OCI-LY3 (cell line): ENCODE measurements around the gene MTA1.

Source experiments
- H2AFZ ChIP-seq: fragments of 200-600, 300-600 bp; shearing (Covaris generic); 2 replicates; pipeline ENCODE4 v1.6.0; 2014; ENCODE audit warnings: antibody characterized with exemption, low read depth, low read length
- H3K27ac ChIP-seq: fragments of 200-600, 300-600 bp; sonication (generic); 2 replicates; pipeline ENCODE4 v1.5.1; 2014; ENCODE audit warnings: mild to moderate bottlenecking, low read length, moderate library complexity, mixed read lengths
- H3K27me3 ChIP-seq: fragments of 200-600, 300-600 bp; sonication (generic); 2 replicates; pipeline ENCODE4 v1.6.1; 2014; ENCODE audit warnings: low read depth, low read length, mixed read lengths
- H3K36me3 ChIP-seq: fragments of 200-600, 300-600 bp; sonication (generic); replicated peaks from 2 replicates; pipeline ENCODE3; 2014; ENCODE audit warnings: low read depth, low read length, mixed read lengths
- H3K4me1 ChIP-seq: fragments of 300-600, 200-600 bp; sonication (generic); 2 replicates; pipeline ENCODE4 v1.6.1; 2014; ENCODE audit warnings: low read length, mixed read lengths
- H3K4me2 ChIP-seq: fragments of 200-600, 300-600 bp; sonication (generic); 2 replicates; pipeline ENCODE4 v1.6.1; 2014; ENCODE audit warnings: low read length, mixed read lengths
- H3K4me3 ChIP-seq: fragments of 300-600, 200-600 bp; sonication (generic); 2 replicates; pipeline ENCODE4 v1.5.1; 2014; ENCODE audit warnings: antibody characterized with exemption, mild to moderate bottlenecking, low read length, moderate library complexity
- H3K79me2 ChIP-seq: fragments of 300-600, 200-600 bp; shearing (Covaris generic); 2 replicates; pipeline ENCODE4 v1.6.1; 2014; ENCODE audit warnings: mild to moderate bottlenecking, low read length, mixed read lengths
- H3K9ac ChIP-seq: fragments of 300-600, 200-600 bp; shearing (Covaris generic); 2 replicates; pipeline ENCODE4 v1.6.0; 2014; ENCODE audit warnings: mild to moderate bottlenecking, low read length, moderate library complexity
- H3K9me3 ChIP-seq: fragments of 200-600, 300-600 bp; shearing (Covaris generic); 2 replicates; pipeline ENCODE4 v1.6.1; 2014; ENCODE audit warnings: low read length, mixed read lengths; ENCODE audit not compliant: insufficient read depth
- H4K20me1 ChIP-seq: fragments of 200-600, 300-600 bp; sonication (generic); 2 replicates; pipeline ENCODE4 v1.6.1; 2016; ENCODE audit warnings: low read length, mixed read lengths; ENCODE audit not compliant: insufficient read depth
- CTCF ChIP-seq: fragments of 200-600, 300-600 bp; sonication (generic); IDR thresholded peaks from 2 replicates; pipeline ENCODE4 v1.5.1; 2014; ENCODE audit warnings: antibody characterized with exemption, low read length, low read depth
- EZH2phosphoT487 ChIP-seq: fragments of 200-600 bp; shearing (Covaris generic); IDR thresholded peaks from 2 replicates; pipeline ENCODE4 v1.6.1; 2018; ENCODE audit warnings: antibody characterized with exemption, mixed run types, low read depth

Gene MTA1

GRCh38 chr14:105392131-105393090 lies 27.2 kb upstream of the MTA1 start:
- no peak overlapping the region for H3K4me3 ChIP-seq
- no peaks in the 10 kb centered on the region for H3K9me3 ChIP-seq
- H4K20me1 ChIP-seq, result no peaks in the 10 kb centered on the region
- no peak for TF ChIP-seq EZH2phosphoT487
- no peak for TF ChIP-seq CTCF
- no peaks in the 10 kb centered on the region for H3K27me3 ChIP-seq
- no peak overlapping the region for H2AFZ ChIP-seq
- H3K27ac ChIP-seq, result no peak overlapping the region
- no peaks in the 10 kb centered on the region for H3K79me2 ChIP-seq
- H3K4me2 ChIP-seq, result no peak overlapping the region
- H3K9ac ChIP-seq, result no peak overlapping the region
- H3K4me1 ChIP-seq, result peaks cover 8% of the 10 kb centered on the region
- no peaks in the 10 kb centered on the region for H3K36me3 ChIP-seq

GRCh38 chr14:105393151-105393550 lies 26.5 kb upstream of the MTA1 start:
- Histone ChIP-seq H2AFZ (no peak overlapping the region), H3K4me2 (no peak overlapping the region), H3K4me1 (peaks cover 13% of the 10 kb centered on the region), H3K36me3 (no peaks in the 10 kb centered on the region), H3K9ac (no peak overlapping the region), H3K27ac (no peak overlapping the region), H4K20me1 (no peaks in the 10 kb centered on the region), H3K4me3 (no peak overlapping the region), H3K27me3 (no peaks in the 10 kb centered on the region), H3K79me2 (no peaks in the 10 kb centered on the region), H3K9me3 (no peaks in the 10 kb centered on the region)
- TF ChIP-seq EZH2phosphoT487, result no peak
- TF ChIP-seq CTCF, result no peak

GRCh38 chr14:105394714-105395537 lies 24.7 kb upstream of the MTA1 start:
- Histone ChIP-seq H4K20me1 (no peaks in the 10 kb centered on the region), H3K27me3 (no peaks in the 10 kb centered on the region), H3K9me3 (no peaks in the 10 kb centered on the region; the same call in 1 of the 2 replicates), H3K36me3 (peaks cover 11% of the 10 kb centered on the region), H3K4me1 (peaks cover 22% of the 10 kb centered on the region), H2AFZ (no peak overlapping the region), H3K9ac (no peak overlapping the region), H3K4me2 (no peak overlapping the region), H3K79me2 (peaks cover 14% of the 10 kb centered on the region), H3K27ac (no peak overlapping the region), H3K4me3 (no peak overlapping the region)
- TF ChIP-seq CTCF (no peak), EZH2phosphoT487 (no peak)

GRCh38 chr14:105395538-105395854 lies 24.1 kb upstream of the MTA1 start:
- Histone ChIP-seq H3K9ac (no peak overlapping the region), H3K4me3 (no peak overlapping the region), H3K27me3 (no peaks in the 10 kb centered on the region), H3K9me3 (peaks cover under 1% of the 10 kb centered on the region; the same call in 1 of the 2 replicates), H3K36me3 (peaks cover 16% of the 10 kb centered on the region), H3K4me2 (no peak overlapping the region), H4K20me1 (no peaks in the 10 kb centered on the region), H3K4me1 (peaks cover 16% of the 10 kb centered on the region), H3K79me2 (peaks cover 17% of the 10 kb centered on the region), H2AFZ (no peak overlapping the region), H3K27ac (no peak overlapping the region)
- TF ChIP-seq CTCF (no peak), EZH2phosphoT487 (no peak)
